ENCODE data around the gene MYO1H. TPM values are rescaled to one million over a fixed set of nuclear protein-coding genes. Genes with fewer than 3 reads are reported as not detected.

Gene MYO1H
- total RNA-seq, 1 donor from 2014 or later: not detected

GRCh38 chr12:109475993-109476806 is 128.5 kb downstream of the MYO1H start:
- FAIRE-seq: no peak
- H2AFZ ChIP-seq (ENCODE audit: low read depth, low read length): no peak overlapping the region
- no peaks in the 10 kb centered on the region for H3K9me3 Mint-ChIP-seq (ENCODE audit: unreplicated experiment)
- no peak for TF ChIP-seq EZH2 (IDR thresholded peaks at IDR 0.05; ENCODE audit: insufficient read depth, low read length)
- TF ChIP-seq CTCF (IDR thresholded peaks at IDR 0.05; ENCODE audit: insufficient read depth, low read depth, low read length): no peak
- H3K4me1 ChIP-seq (ENCODE audit: insufficient read depth, low read length): peaks cover 24% of the 10 kb centered on the region
- H3K27me3 Mint-ChIP-seq (ENCODE audit: low read depth, unreplicated experiment): no peaks in the 10 kb centered on the region
- peak overlapping the region; percentile 100 for H3K27ac Mint-ChIP-seq (ENCODE audit: unreplicated experiment)
- H4K20me1 ChIP-seq (ENCODE audit: insufficient read depth, low read length): peaks cover 53% of the 10 kb centered on the region
- H3K4me1 Mint-ChIP-seq (ENCODE audit: low read depth, unreplicated experiment): peaks cover 30% of the 10 kb centered on the region
- no peak for DNase-seq (ENCODE audit: low read depth)
- H3K4me3 Mint-ChIP-seq (ENCODE audit: unreplicated experiment): peak overlapping the region; percentile 99
- H3K36me3 Mint-ChIP-seq (ENCODE audit: low read depth, unreplicated experiment): peaks cover 11% of the 10 kb centered on the region
- H3K9me3 ChIP-seq (ENCODE audit: insufficient read depth, low read depth, low read length): no peaks in the 10 kb centered on the region
- peaks cover 94% of the 10 kb centered on the region for H3K79me2 ChIP-seq (ENCODE audit: insufficient read depth, low read length)
- peak overlapping the region; percentile 94 for H3K9ac ChIP-seq (ENCODE audit: low read length)
- no peaks in the 10 kb centered on the region for H3K27me3 ChIP-seq (ENCODE audit: insufficient read depth, low read length)
- peak overlapping the region; percentile 100 for H3K27ac ChIP-seq (ENCODE audit: low read depth, low read length)
- peak overlapping the region; percentile 99 for H3K4me3 ChIP-seq (ENCODE audit: insufficient read depth, low read depth, low read length)
- peak overlapping the region; percentile 96 for H3K4me2 ChIP-seq (ENCODE audit: low read length)
- H3K36me3 ChIP-seq (ENCODE audit: insufficient read depth, low read length): peaks cover 4% of the 10 kb centered on the region

DNA sequence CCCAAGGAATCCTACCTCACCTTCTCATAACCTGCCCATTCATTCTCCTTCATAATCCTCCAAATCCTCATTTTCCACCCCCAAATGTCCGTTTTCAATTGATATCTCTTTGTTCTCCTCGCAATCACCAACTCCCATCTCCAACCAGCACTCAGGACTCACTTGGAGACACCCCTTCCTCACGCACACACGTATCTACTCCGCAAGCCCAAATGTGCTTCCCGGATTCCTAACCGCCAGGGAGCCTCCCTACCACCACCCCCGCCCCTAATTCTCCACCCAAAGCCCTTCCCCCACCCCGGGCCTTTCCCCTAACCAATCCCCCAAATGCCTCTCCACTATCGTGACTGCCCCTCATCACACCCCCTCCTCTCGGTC is 129.1 kb downstream of the MYO1H start:
- H2AFZ ChIP-seq (ENCODE audit: low read depth, low read length): peak overlapping the region; percentile 98
- H4K20me1 ChIP-seq (ENCODE audit: insufficient read depth, low read length): peaks cover 47% of the 10 kb centered on the region
- peak overlapping the region; percentile 99 for H3K4me3 Mint-ChIP-seq (ENCODE audit: unreplicated experiment)
- H3K79me2 ChIP-seq (ENCODE audit: insufficient read depth, low read length): peaks cover 88% of the 10 kb centered on the region
- no peaks in the 10 kb centered on the region for H3K27me3 Mint-ChIP-seq (ENCODE audit: low read depth, unreplicated experiment)
- peak overlapping the region; percentile 96 for H3K4me2 ChIP-seq (ENCODE audit: low read length)
- peaks cover 28% of the 10 kb centered on the region for H3K4me1 Mint-ChIP-seq (ENCODE audit: low read depth, unreplicated experiment)
- peak overlapping the region; percentile 94 for H3K9ac ChIP-seq (ENCODE audit: low read length)
- H3K9me3 Mint-ChIP-seq (ENCODE audit: unreplicated experiment): no peaks in the 10 kb centered on the region
- DNase-seq (ENCODE audit: low read depth) (no peak), FAIRE-seq (no peak)
- TF ChIP-seq CTCF (IDR thresholded peaks at IDR 0.05; ENCODE audit: insufficient read depth, low read depth, low read length) (no peak), EZH2 (IDR thresholded peaks at IDR 0.05; ENCODE audit: insufficient read depth, low read length) (no peak)
- peaks cover 24% of the 10 kb centered on the region for H3K4me1 ChIP-seq (ENCODE audit: insufficient read depth, low read length)
- H3K27me3 ChIP-seq (ENCODE audit: insufficient read depth, low read length): no peaks in the 10 kb centered on the region
- no peaks in the 10 kb centered on the region for H3K36me3 ChIP-seq (ENCODE audit: insufficient read depth, low read length)
- H3K36me3 Mint-ChIP-seq (ENCODE audit: low read depth, unreplicated experiment): peaks cover 11% of the 10 kb centered on the region
- peak overlapping the region; percentile 100 for H3K27ac Mint-ChIP-seq (ENCODE audit: unreplicated experiment)
- H3K27ac ChIP-seq (ENCODE audit: low read depth, low read length): peak overlapping the region; percentile 100
- H3K9me3 ChIP-seq (ENCODE audit: insufficient read depth, low read depth, low read length): no peaks in the 10 kb centered on the region
- peak overlapping the region; percentile 99 for H3K4me3 ChIP-seq (ENCODE audit: insufficient read depth, low read depth, low read length)

All from astrocyte (in vitro differentiated cells and primary cell).